Astrocyte (in vitro differentiated cells and primary cell): Measurements from ENCODE around the gene MBNL3. TPM values are rescaled to one million over a fixed set of nuclear protein-coding genes. Genes with fewer than 3 reads are reported as not detected.

Experiments used
- DNase-seq: peaks from one replicate; pipeline ENCODE4 v3.0.0-alpha.2; 2010; ENCODE audit warnings: low read depth
- FAIRE-seq: peaks from 2 replicates; lab custom pipeline; 2011; peaks lifted over from hg19 to GRCh38; lab: Jason Lieb, UNC
- H2AFZ ChIP-seq: 2 replicates; pipeline ENCODE4 v1.6.0; 2012; ENCODE audit warnings: low read depth, low read length, inconsistent platforms
- H3K27ac ChIP-seq: 2 replicates; pipeline ENCODE4 v1.5.1; 2011; ENCODE audit warnings: low read depth, low read length, inconsistent platforms
- H3K27me3 ChIP-seq: 2 replicates; pipeline ENCODE4 v1.6.0; 2011; ENCODE audit warnings: low read length, inconsistent platforms; ENCODE audit not compliant: insufficient read depth
- H3K36me3 ChIP-seq: 2 replicates; pipeline ENCODE4 v1.5.1; 2011; ENCODE audit warnings: low read length, inconsistent platforms; ENCODE audit not compliant: insufficient read depth
- H3K4me1 ChIP-seq: 2 replicates; pipeline ENCODE4 v1.5.1; 2011; ENCODE audit warnings: low read length, inconsistent platforms; ENCODE audit not compliant: insufficient read depth
- H3K4me2 ChIP-seq: 2 replicates; pipeline ENCODE4 v1.6.0; 2012; ENCODE audit warnings: low read length, inconsistent platforms
- H3K4me3 ChIP-seq: 2 replicates; pipeline ENCODE4 v1.5.1; 2011; ENCODE audit warnings: low read depth, mild to moderate bottlenecking, low read length, inconsistent platforms; ENCODE audit not compliant: insufficient read depth
- H3K79me2 ChIP-seq: 2 replicates; pipeline ENCODE4 v1.6.0; 2012; ENCODE audit warnings: mild to moderate bottlenecking, low read length, inconsistent platforms; ENCODE audit not compliant: insufficient read depth
- H3K9ac ChIP-seq: 2 replicates; pipeline ENCODE4 v1.6.0; 2012; ENCODE audit warnings: mild to moderate bottlenecking, low read length, inconsistent platforms
- H3K9me3 ChIP-seq: 2 replicates; pipeline ENCODE4 v1.5.1; 2012; ENCODE audit warnings: low read depth, mild to moderate bottlenecking, low read length, inconsistent platforms; ENCODE audit not compliant: insufficient read depth
- H4K20me1 ChIP-seq: 2 replicates; pipeline ENCODE4 v1.6.0; 2012; ENCODE audit warnings: low read length, inconsistent platforms; ENCODE audit not compliant: insufficient read depth
- H3K27ac Mint-ChIP-seq: one replicate; pipeline ENCODE4 v1.8.0; 2021; ENCODE audit warnings: mild to moderate bottlenecking, mixed read lengths; ENCODE audit not compliant: unreplicated experiment
- H3K27me3 Mint-ChIP-seq: one replicate; pipeline ENCODE4 v1.8.0; 2021; ENCODE audit warnings: low read depth, mixed read lengths; ENCODE audit not compliant: unreplicated experiment
- H3K36me3 Mint-ChIP-seq: one replicate; pipeline ENCODE4 v1.8.0; 2021; ENCODE audit warnings: low read depth, mixed read lengths; ENCODE audit not compliant: unreplicated experiment
- H3K4me1 Mint-ChIP-seq: one replicate; pipeline ENCODE4 v1.8.0; 2021; ENCODE audit warnings: low read depth, mixed read lengths; ENCODE audit not compliant: unreplicated experiment
- H3K4me3 Mint-ChIP-seq: one replicate; pipeline ENCODE4 v1.8.0; 2021; ENCODE audit warnings: mild to moderate bottlenecking, moderate library complexity, mixed read lengths; ENCODE audit not compliant: unreplicated experiment
- H3K9me3 Mint-ChIP-seq: one replicate; pipeline ENCODE4 v1.8.0; 2021; ENCODE audit warnings: mild to moderate bottlenecking, mixed read lengths; ENCODE audit not compliant: unreplicated experiment
- EZH2 ChIP-seq: IDR thresholded peaks from 2 replicates; pipeline ENCODE4 v1.6.1; 2012; ENCODE audit warnings: mild to moderate bottlenecking, low read length, inconsistent platforms; ENCODE audit not compliant: insufficient read depth
- total RNA-seq: library from RNA; stranded (reverse); gene quantifications from 2 replicates; pipeline ENCODE4 v1.2.1, GENCODE V29; 2021
- TF ChIP-seq, protein P1 (sequence below): IDR thresholded peaks from 2 replicates; pipeline ENCODE4 v1.5.1; 2011; ENCODE audit warnings: low read depth, mild to moderate bottlenecking, inconsistent platforms, low read length, moderate library complexity; ENCODE audit not compliant: insufficient read depth

The MBNL3 gene
- total RNA-seq, 1 donor from 2014 or later = 4.1 TPM

DNA sequence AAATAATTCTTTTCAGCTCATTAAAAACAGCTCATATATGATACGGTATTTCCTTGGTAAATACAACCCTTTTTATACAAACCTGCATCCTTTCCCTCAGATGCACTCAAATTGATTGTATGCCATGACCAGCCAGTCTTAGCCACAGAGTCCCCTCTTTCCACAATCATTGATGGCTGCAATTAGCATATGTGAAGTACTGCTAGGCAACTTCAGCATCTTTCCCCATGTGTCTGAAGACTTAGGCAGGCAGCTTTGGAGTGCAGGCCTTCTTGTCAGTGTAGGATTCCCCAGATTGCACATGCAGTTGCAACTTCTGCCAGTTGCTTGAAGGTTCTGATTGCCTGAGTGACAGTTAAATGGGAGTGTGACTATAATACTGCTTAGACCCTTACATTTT, 15.6 kb upstream of the MBNL3 start:
- Histone ChIP-seq H2AFZ (no peak overlapping the region), H3K36me3 (no peaks in the 10 kb centered on the region), H3K9ac (no peak overlapping the region), H3K4me1 (no peaks in the 10 kb centered on the region), H3K4me2 (no peak overlapping the region), H4K20me1 (no peaks in the 10 kb centered on the region), H3K9me3 (no peaks in the 10 kb centered on the region), H3K27me3 (no peaks in the 10 kb centered on the region), H3K79me2 (no peaks in the 10 kb centered on the region), H3K27ac (no peak overlapping the region), H3K4me3 (no peak overlapping the region)
- H3K9me3 Mint-ChIP-seq = no peaks in the 10 kb centered on the region
- no peak overlapping the region for H3K27ac Mint-ChIP-seq
- H3K4me3 Mint-ChIP-seq = no peak overlapping the region
- no peaks in the 10 kb centered on the region for H3K4me1 Mint-ChIP-seq
- TF ChIP-seq EZH2 = no peak
- TF ChIP-seq, protein P1, sequence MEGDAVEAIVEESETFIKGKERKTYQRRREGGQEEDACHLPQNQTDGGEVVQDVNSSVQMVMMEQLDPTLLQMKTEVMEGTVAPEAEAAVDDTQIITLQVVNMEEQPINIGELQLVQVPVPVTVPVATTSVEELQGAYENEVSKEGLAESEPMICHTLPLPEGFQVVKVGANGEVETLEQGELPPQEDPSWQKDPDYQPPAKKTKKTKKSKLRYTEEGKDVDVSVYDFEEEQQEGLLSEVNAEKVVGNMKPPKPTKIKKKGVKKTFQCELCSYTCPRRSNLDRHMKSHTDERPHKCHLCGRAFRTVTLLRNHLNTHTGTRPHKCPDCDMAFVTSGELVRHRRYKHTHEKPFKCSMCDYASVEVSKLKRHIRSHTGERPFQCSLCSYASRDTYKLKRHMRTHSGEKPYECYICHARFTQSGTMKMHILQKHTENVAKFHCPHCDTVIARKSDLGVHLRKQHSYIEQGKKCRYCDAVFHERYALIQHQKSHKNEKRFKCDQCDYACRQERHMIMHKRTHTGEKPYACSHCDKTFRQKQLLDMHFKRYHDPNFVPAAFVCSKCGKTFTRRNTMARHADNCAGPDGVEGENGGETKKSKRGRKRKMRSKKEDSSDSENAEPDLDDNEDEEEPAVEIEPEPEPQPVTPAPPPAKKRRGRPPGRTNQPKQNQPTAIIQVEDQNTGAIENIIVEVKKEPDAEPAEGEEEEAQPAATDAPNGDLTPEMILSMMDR = no peak
- FAIRE-seq (no peak), DNase-seq (no peak)
- no peaks in the 10 kb centered on the region for H3K27me3 Mint-ChIP-seq
- H3K36me3 Mint-ChIP-seq = no peaks in the 10 kb centered on the region

DNA sequence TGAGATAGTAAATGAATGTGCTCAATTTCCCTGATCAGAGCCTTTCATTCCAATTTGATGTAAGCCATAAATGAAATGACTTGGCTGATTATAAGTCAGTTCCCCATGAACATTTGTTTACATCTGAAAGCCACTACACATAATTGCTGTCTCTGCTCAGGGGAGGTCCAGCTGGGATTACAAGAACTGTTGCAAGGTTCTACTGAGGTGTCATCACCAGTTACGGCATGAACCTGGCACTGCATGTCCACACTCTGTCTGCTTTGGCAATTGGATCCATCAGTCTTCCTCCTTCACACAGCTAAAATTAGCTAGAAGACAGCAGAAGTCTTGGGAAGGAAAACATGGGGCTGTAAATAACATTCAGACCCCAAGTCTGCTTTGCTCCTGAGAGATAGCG, 12.8 kb upstream of the MBNL3 start:
- H2AFZ ChIP-seq = no peak overlapping the region
- H3K4me3 Mint-ChIP-seq = no peak overlapping the region
- H4K20me1 ChIP-seq = no peaks in the 10 kb centered on the region
- H3K9me3 Mint-ChIP-seq = no peaks in the 10 kb centered on the region
- no peak for FAIRE-seq
- no peak overlapping the region for H3K9ac ChIP-seq
- H3K4me1 Mint-ChIP-seq = no peaks in the 10 kb centered on the region
- no peak overlapping the region for H3K4me2 ChIP-seq
- no peaks in the 10 kb centered on the region for H3K27me3 Mint-ChIP-seq
- H3K27me3 ChIP-seq = no peaks in the 10 kb centered on the region
- no peak overlapping the region for H3K27ac Mint-ChIP-seq
- H3K9me3 ChIP-seq = no peaks in the 10 kb centered on the region
- no peak overlapping the region for H3K27ac ChIP-seq
- H3K4me1 ChIP-seq = no peaks in the 10 kb centered on the region
- TF ChIP-seq EZH2 = no peak
- TF ChIP-seq, protein P1 = no peak
- DNase-seq = no peak
- no peak overlapping the region for H3K4me3 ChIP-seq
- no peaks in the 10 kb centered on the region for H3K79me2 ChIP-seq
- H3K36me3 Mint-ChIP-seq = no peaks in the 10 kb centered on the region
- H3K36me3 ChIP-seq = no peaks in the 10 kb centered on the region

DNA sequence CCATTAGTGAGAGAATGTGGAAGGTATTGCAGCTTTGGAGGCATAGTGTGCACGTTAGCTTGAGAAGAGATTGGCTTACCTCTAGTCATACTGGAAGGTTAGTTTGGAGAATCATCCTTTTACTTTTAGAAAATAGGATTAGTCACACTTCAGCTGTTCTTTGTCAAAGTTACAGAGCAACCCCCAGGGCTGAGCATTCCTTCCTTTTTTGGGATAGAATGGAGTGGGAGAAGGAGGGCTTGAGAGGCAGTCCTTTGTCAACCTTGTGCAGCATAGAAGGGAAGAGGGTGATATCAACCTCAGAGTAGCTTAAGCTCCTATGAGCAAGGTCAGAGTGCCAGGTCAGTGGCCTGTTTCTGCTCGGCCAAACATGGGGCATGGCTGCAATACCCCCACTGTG, 8.6 kb upstream of the MBNL3 start:
- Histone ChIP-seq H3K4me3 (no peak overlapping the region), H3K27me3 (no peaks in the 10 kb centered on the region), H3K4me2 (no peak overlapping the region), H3K79me2 (no peaks in the 10 kb centered on the region), H3K9ac (no peak overlapping the region), H3K4me1 (no peaks in the 10 kb centered on the region), H3K36me3 (no peaks in the 10 kb centered on the region), H3K9me3 (no peaks in the 10 kb centered on the region), H2AFZ (no peak overlapping the region), H3K27ac (no peak overlapping the region), H4K20me1 (no peaks in the 10 kb centered on the region)
- no peak for DNase-seq
- Mint-ChIP-seq H3K36me3 (no peaks in the 10 kb centered on the region), H3K4me3 (no peak overlapping the region), H3K4me1 (no peaks in the 10 kb centered on the region), H3K27me3 (no peaks in the 10 kb centered on the region), H3K27ac (no peak overlapping the region), H3K9me3 (no peaks in the 10 kb centered on the region)
- no peak for FAIRE-seq
- TF ChIP-seq, protein P1 = no peak
- TF ChIP-seq EZH2 = no peak
